ENCODE data around the gene ANTXR1. TPM values are rescaled to one million over a fixed set of nuclear protein-coding genes. Genes with fewer than 3 reads are reported as not detected.

ANTXR1 gene
- total and polyA plus RNA-seq, 9 of the 15 experiments (the other 6 are each of a cell fraction or from before 2014, with no cell fraction given): 0.07 to 1.00 (median 0.54) TPM

- no TSS peak for BruUV-seq (replicated peaks)
- no peak overlapping the region for H3K27ac ChIP-seq (ENCODE audit: extremely low read depth, low read depth, low read length)
- no peak overlapping the region for H3K9ac ChIP-seq (ENCODE audit: insufficient read depth in 1 of 2, low read depth in 2 of 2, low read length in 2 of 2)
- H2AFZ ChIP-seq (ENCODE audit: low read depth, low read length): no peak overlapping the region
- no peak overlapping the region for H3K4me2 ChIP-seq (ENCODE audit: insufficient read depth, low read length)
- peaks cover 7 to 31% of the 10 kb centered on the region in 2 experiments; a peak in 4 of 5 replicates for H3K27me3 ChIP-seq (ENCODE audit: control insufficient read depth in 2 of 2, insufficient read depth in 2 of 2, low read length in 2 of 2)
- no peak overlapping the region for H3K4me3 ChIP-seq
- no peak for FAIRE-seq
- TF ChIP-seq IRF2 (CRISPR knock-in tag; IDR thresholded peaks at IDR 0.05): no peak
- TF ChIP-seq PRPF4 (IDR thresholded peaks at IDR 0.05; ENCODE audit: insufficient read depth, low read depth, low read length, poor library complexity, severe bottlenecking): no peak
- no peak for TF ChIP-seq HEY1 (CRISPR knock-in tag; IDR thresholded peaks at IDR 0.05; ENCODE audit: borderline replicate concordance)
- no peak for TF ChIP-seq ETV5 (CRISPR knock-in tag; IDR thresholded peaks at IDR 0.05; ENCODE audit: low read depth)
- H3K36me3 ChIP-seq (ENCODE audit: control insufficient read depth, insufficient read depth, low read length): no peaks in the 10 kb centered on the region
- in situ Hi-C loops (cut with MboI) (no loop called here), intact Hi-C loops (cut with micrococcal nuclease) (no loop called here)
- DNase-seq (ENCODE audit: extremely low read depth in 1 of 4, low spot score in 3 of 4): no peak
- no peaks in the 10 kb centered on the region for H4K20me1 ChIP-seq (replicated peaks; ENCODE audit: control insufficient read depth, insufficient read depth, low read length)
- H3K4me1 ChIP-seq (replicated peaks in 1 of 2; ENCODE audit: control insufficient read depth in 2 of 2, insufficient read depth in 2 of 2, low read length in 2 of 2): no peaks in the 10 kb centered on the region
- H3K9me1 ChIP-seq (ENCODE audit: control insufficient read depth, insufficient read depth, low read length): no peaks in the 10 kb centered on the region
- CTCF ChIA-PET (ENCODE audit: low intra/inter-chr PET ratio): no interaction called here
- no peak for ATAC-seq
- 0% methylated on average over 1 of the region's 1 CpG for WGBS (ENCODE audit: insufficient coverage, low coverage, missing lambda C conversion rate)
- H3K9me3 ChIP-seq (replicated peaks; ENCODE audit: control insufficient read depth, insufficient read depth, low read depth, low read length): no peaks in the 10 kb centered on the region
- no peaks in the 10 kb centered on the region for H3K79me2 ChIP-seq (ENCODE audit: control insufficient read depth, insufficient read depth, low read length)
- POLR2A ChIA-PET: interaction anchor here (1.1 to 1.3 kb wide), 2 partner anchors 10 to 11 kb away, joined by 3 read pairs; no protein-coding TSS in a partner anchor
Measured at GRCh38 chr2:69114534-69114933, 101.6 kb downstream of the ANTXR1 start.

GRCh38 chr2:69116438-69116837, 103.5 kb downstream of the ANTXR1 start:
- no peaks in the 10 kb centered on the region for H3K79me2 ChIP-seq (ENCODE audit: control insufficient read depth, insufficient read depth, low read length)
- BruUV-seq (replicated peaks): no TSS peak
- H3K9me1 ChIP-seq (ENCODE audit: control insufficient read depth, insufficient read depth, low read length): no peaks in the 10 kb centered on the region
- in situ Hi-C loops (cut with MboI) (no loop called here), intact Hi-C loops (cut with micrococcal nuclease) (no loop called here)
- no peaks in the 10 kb centered on the region for H4K20me1 ChIP-seq (replicated peaks; ENCODE audit: control insufficient read depth, insufficient read depth, low read length)
- no peaks in the 10 kb centered on the region for H3K36me3 ChIP-seq (ENCODE audit: control insufficient read depth, insufficient read depth, low read length)
- H3K4me2 ChIP-seq (ENCODE audit: insufficient read depth, low read length): no peak overlapping the region
- H3K27me3 ChIP-seq (ENCODE audit: control insufficient read depth in 2 of 2, insufficient read depth in 2 of 2, low read length in 2 of 2): peaks cover 4 to 27% of the 10 kb centered on the region in 2 experiments; a peak in 4 of 5 replicates
- ATAC-seq: no peak
- H2AFZ ChIP-seq (ENCODE audit: low read depth, low read length): no peak overlapping the region
- POLR2A ChIA-PET: interaction anchor here (0.6 kb wide), 1 partner anchor 1085 kb away, joined by 3 read pairs; no protein-coding TSS in a partner anchor
- CTCF ChIA-PET (ENCODE audit: low intra/inter-chr PET ratio): no interaction called here
- H3K9ac ChIP-seq (ENCODE audit: insufficient read depth in 1 of 2, low read depth in 2 of 2, low read length in 2 of 2): no peak overlapping the region
- H3K4me1 ChIP-seq (replicated peaks in 1 of 2; ENCODE audit: control insufficient read depth in 2 of 2, insufficient read depth in 2 of 2, low read length in 2 of 2): no peaks in the 10 kb centered on the region
- WGBS (ENCODE audit: insufficient coverage, low coverage, missing lambda C conversion rate): 0% methylated on average over 4 of the region's 4 CpGs
- no peak overlapping the region for H3K27ac ChIP-seq (ENCODE audit: extremely low read depth, low read depth, low read length)
- no peak for TF ChIP-seq ZNF551 (CRISPR knock-in tag; IDR thresholded peaks at IDR 0.05)
- no peak for TF ChIP-seq ETS2 (tag; IDR thresholded peaks at IDR 0.05; ENCODE audit: borderline replicate concordance, poor library complexity, severe bottlenecking)
- no peak for TF ChIP-seq ZNF347 (CRISPR knock-in tag; IDR thresholded peaks at IDR 0.05; ENCODE audit: low read depth)
- TF ChIP-seq FOXA3 (CRISPR knock-in tag; conservative IDR thresholded peaks at IDR 0.05 in 1 of 2, IDR thresholded peaks at IDR 0.05 in 1 of 2): no peak
- DNase-seq (ENCODE audit: extremely low read depth in 1 of 4, low spot score in 3 of 4): no peak
- no peak overlapping the region for H3K4me3 ChIP-seq
- FAIRE-seq: no peak
- H3K9me3 ChIP-seq (replicated peaks; ENCODE audit: control insufficient read depth, insufficient read depth, low read depth, low read length): no peaks in the 10 kb centered on the region
